HS-5 (cell line): ENCODE results near the gene ANXA2R.
"Not testable (repeated sequence)": the region's sequence is repeated elsewhere in the genome, so short reads cannot be mapped to it uniquely, and the experiment has no call there.

Source experiments
- DNase-seq: peaks from one replicate; pipeline ENCODE4 v3.0.0-alpha.2; 2012; ENCODE audit warnings: low read depth

ANXA2R gene, protein sequence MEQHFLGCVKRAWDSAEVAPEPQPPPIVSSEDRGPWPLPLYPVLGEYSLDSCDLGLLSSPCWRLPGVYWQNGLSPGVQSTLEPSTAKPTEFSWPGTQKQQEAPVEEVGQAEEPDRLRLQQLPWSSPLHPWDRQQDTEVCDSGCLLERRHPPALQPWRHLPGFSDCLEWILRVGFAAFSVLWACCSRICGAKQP

GRCh38 chr5:43040287-43041098 lies at the start of gene ANXA2R:
TSS of gene ANXA2R (minus strand) at chr5:43040319. CDS start at chr5:43040046, 273 bp downstream.
- DNase-seq, result peak; percentile 94

DNA sequence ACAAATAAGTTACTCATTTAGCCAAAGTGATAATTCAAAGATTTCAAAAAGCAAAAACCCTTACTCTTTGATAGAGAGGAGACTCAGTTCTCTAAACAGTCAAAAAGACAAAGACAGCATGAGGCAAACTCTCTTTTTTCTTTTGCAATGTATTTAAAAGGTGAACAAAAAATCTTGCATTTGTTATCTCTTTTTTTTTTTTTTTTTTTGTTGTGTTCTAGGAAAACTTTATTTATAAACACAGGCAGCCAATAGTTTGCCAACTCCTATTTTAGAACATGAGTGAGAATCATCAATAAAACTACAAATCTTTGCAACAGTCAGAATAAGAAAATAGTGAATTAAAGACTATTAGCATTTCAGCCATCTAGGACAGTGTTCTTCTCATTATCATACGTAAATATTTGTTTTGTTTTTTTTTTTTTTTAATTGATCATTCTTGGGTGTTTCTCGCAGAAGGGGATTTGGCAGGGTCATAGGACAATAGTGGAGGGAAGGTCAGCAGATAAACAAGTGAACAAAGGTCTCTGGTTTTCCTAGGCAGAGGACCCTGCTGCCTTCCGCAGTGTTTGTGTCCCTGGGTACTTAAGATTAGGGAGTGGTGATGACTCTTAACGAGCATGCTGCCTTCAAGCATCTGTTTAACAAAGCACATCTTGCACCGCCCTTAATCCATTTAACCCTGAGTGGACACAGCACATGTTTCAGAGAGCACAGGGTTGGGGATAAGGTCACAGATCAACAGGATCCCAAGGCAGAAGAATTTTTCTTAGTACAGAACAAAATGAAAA lies 46.2 kb upstream of the ANXA2R start:
- not testable (repeated sequence) for DNase-seq

DNA sequence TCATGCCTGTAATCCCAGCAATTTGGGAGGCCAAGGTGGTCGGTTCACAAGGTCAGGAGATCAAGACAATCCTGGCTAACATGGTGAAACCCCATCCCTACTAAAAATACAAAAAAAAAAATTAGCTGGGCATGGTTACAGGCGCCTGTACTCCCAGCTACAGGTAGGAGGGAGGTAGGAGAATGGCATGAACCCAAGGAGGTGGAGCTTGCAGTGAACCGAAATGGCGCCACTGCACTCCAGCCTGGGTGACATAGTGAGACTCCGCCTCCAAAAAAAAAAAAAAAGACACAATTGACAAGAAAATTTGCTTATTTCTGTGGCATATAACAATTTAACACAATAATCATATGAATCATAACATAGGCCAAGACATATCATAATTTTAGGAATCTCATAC lies 45.3 kb upstream of the ANXA2R start:
- no peak for DNase-seq

- DNase-seq, result not testable (repeated sequence)
These were observed 44.3 kb upstream of the ANXA2R start for GRCh38 chr5:43084468-43084867.

DNA sequence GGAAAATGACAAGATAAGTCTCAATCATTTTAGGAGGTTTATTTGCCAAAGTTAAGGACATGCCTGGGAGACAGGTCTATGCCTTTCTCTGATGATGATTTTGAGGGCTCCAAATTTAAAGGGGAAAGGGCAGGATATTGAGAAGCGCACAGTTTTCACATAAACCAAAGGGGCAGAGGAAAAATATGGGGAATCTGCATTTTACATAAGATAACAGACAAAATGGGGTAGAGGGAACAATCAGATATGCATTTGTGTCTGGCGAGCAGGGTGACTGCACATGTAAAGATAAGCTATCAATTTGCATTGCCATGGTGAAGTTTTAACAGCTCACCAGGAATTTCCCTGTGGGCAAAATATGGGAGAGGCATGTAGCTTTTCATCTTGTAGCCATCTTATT lies 41.2 kb upstream of the ANXA2R start:
- not testable (repeated sequence) for DNase-seq

- peak; percentile 90 for DNase-seq
These were observed 38.8 kb upstream of the ANXA2R start for GRCh38 chr5:43078956-43079355.

DNA sequence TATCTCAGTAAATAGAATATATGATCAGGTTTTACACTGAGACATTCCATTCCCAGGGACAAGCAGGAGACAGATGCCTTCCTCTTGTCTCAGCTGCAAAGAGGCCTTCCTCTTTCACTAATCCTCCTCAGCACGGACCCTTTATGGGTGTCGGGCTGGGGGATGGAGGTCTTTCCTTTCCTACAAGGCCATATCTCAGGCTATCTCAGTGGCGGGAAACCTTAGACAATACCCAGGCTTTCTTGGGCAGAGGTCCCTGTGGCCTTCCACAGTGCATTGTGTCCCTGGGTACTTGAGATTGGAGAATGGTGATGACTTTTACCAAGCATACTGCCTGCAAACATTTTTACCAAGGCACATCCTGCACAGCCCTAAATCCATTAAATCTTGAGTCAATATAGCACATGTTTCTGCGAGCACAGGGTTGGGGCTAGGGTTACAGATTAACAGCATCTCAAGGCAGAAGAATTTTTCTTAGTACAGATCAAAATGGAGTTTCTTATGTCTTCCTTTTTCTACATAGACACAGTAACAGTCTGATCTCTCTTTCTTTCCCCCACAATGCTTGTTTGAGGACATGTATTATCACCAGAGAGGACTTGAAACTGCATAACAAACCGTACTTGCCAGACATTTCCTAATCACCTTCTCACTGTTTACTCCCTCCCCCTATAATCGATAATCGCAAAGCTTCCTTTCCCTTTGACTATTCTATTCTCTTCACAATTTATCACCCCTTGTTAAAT lies 37.5 kb upstream of the ANXA2R start:
- DNase-seq, result not testable (repeated sequence)

- no peak for DNase-seq
These were observed 35.5 kb upstream of the ANXA2R start for GRCh38 chr5:43075319-43076293.

GRCh38 chr5:43074987-43075318 lies 34.8 kb upstream of the ANXA2R start:
- no peak for DNase-seq

DNA sequence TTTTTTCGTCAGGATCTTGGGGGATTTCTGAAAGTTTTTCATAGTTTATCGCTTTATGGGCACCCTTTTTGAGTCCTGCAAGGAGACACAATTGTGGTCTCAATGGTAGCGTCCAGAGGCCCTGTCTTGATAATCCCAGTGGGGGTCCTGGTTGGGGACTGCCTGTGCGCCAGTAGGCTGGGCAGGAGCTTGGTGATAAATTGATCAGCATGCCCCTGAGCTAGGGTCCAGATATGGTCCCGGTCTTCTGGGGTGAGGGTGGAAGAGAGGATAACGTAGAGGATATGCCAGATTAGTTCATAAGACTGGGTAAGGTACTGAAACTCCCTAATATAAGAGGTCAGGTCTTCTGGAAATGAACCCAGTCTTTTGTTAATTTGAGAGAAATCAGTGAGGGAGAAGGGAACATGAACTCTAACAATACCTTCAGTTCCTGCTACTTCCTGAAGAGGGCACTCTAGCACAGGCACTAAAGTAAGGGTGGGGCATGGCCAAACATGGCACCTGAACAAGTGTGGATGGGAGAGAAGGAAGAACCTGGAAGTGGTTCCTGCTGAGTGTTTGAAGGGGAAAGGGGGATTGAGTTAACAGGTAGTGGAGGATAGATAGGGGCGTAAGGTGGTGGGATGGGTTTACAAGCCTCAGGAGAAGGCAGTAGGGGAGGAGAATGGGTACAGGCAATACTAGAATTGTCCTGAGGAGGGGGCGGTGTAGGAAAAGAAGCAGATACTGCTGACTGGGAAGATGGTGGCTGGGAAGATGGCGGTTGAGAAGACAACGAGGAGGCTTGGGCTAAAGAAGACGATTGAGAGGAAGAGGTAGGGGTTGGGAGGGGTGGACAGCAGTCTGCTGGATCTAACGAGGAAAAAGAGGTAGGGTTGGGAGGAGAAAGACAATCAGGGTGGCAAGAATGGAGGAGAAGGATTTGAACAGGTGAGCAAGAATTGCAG lies 33.8 kb upstream of the ANXA2R start:
- no peak for DNase-seq

- not testable (repeated sequence) for DNase-seq
These were observed 29.2 kb upstream of the ANXA2R start for GRCh38 chr5:43069401-43069720.

DNA sequence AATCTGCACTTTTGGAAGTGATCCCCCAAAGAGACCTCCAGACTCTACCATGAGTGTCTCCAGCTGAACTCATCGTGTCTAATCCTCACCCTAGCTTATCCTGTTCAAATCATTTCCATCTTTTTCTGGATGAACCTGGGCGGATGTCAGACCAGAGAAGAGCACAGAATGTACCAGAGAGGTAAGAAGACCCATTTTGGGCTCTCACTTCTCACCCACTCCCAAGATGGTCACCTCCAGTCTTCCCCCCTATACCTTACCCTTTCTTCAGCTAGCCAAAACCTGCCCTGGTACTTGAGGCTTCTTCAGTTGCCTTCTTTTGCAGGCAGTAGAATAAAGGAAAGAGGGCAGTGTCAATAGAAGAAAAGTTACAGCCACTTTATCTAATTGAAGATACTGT lies 27.9 kb upstream of the ANXA2R start:
- no peak for DNase-seq

- peak; percentile 96 for DNase-seq
These were observed 27.0 kb upstream of the ANXA2R start for GRCh38 chr5:43066799-43067741.

DNA sequence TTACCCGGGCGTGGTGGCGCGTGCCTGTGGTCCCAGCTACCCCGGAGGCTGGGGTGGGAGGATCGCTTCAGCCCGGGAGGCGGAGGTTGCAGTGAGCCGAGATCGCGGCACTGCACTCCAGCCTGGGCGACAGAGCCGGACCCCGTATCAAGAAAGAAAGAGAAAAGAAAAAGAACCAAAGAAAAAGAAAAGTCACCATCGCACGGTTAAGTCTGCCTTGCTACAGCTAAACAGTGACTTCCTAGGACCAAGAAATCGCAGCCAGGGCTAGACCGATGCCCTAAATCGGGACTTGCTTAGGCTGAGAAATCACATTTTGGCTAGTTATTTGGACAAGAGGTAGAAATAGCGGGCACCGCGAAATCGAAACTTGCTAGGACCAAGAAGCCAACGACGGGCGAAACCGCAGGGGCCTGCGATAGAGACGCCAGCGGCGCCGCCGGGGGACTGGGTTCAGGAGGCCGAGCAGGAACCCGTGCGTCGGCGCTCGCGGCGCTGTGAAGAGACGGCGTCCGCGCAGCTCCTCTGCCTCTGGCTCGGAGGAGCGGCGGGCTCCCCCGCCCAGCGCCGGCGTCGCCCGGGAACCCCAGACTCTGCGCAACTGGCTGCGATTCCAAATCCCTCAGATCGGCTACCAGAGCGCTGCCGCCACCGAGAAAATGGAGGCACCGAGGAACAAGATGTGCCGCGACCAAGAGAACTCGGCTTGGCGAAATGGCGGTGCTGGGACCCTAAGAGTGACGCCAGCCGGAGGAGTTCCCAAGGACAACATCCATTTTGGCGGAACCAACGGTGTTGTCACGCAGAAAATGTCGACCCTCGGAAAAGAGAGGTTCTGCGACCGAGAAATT lies 26.1 kb upstream of the ANXA2R start:
- DNase-seq, result peak; percentile 51

- no peak for DNase-seq
These were observed 25.3 kb upstream of the ANXA2R start for GRCh38 chr5:43065387-43065947.

GRCh38 chr5:43063721-43064171 lies 23.6 kb upstream of the ANXA2R start:
- DNase-seq, result no peak

- no peak for DNase-seq
These were observed 21.4 kb upstream of the ANXA2R start for GRCh38 chr5:43061352-43062075.
